NCI-H526 (cell line): ENCODE measurements around the gene TMEM240.
"Not testable (repeated sequence)": the region's sequence is repeated elsewhere in the genome, so short reads cannot be mapped to it uniquely, and the experiment has no call there.

Experiments
- DNase-seq, 2 experiments: peaks; one replicate each; lab custom pipeline; 2025; lab: John Stamatoyannopoulos, UW

Gene TMEM240

GRCh38 chr1:1540818-1541628 is 599 bp upstream of the TMEM240 start:
- no peak for DNase-seq

- peak in 1 of 2 experiments; percentile 51 for DNase-seq
Measured at GRCh38 chr1:1539310-1540089, 924 bp downstream of the TMEM240 start.

- DNase-seq: no peak
Measured at GRCh38 chr1:1538989-1539309, 1.5 kb downstream of the TMEM240 start.

- no peak for DNase-seq
Measured at GRCh38 chr1:1538334-1538733, 2.1 kb downstream of the TMEM240 start.

GRCh38 chr1:1537626-1538250 is 2.7 kb downstream of the TMEM240 start:
- DNase-seq: no peak

GRCh38 chr1:1536938-1537546 is 3.4 kb downstream of the TMEM240 start:
- DNase-seq: no peak

- no peak for DNase-seq
Measured at GRCh38 chr1:1536019-1536937, 4.1 kb downstream of the TMEM240 start.

- DNase-seq: no peak
Measured at GRCh38 chr1:1535201-1536018, 5.0 kb downstream of the TMEM240 start.

GRCh38 chr1:1534401-1535154 is 5.8 kb downstream of the TMEM240 start:
- no peak for DNase-seq

- DNase-seq: not testable (repeated sequence)
Measured at GRCh38 chr1:1533894-1534291, 6.5 kb downstream of the TMEM240 start.

GRCh38 chr1:1533176-1533893 is 7.1 kb downstream of the TMEM240 start:
- not testable (repeated sequence) for DNase-seq

GRCh38 chr1:1531947-1532346 is 8.5 kb downstream of the TMEM240 start:
- no peak for DNase-seq

- DNase-seq: no peak
Measured at GRCh38 chr1:1529936-1530335, 10.5 kb downstream of the TMEM240 start.

- no peak for DNase-seq
Measured at GRCh38 chr1:1529321-1529720, 11.1 kb downstream of the TMEM240 start.

- DNase-seq: no peak
Measured at GRCh38 chr1:1528301-1529267, 11.8 kb downstream of the TMEM240 start.

- no peak for DNase-seq
Measured at GRCh38 chr1:1527092-1527816, 13.2 kb downstream of the TMEM240 start.

- not testable (repeated sequence) for DNase-seq
Measured at GRCh38 chr1:1526476-1526875, 13.9 kb downstream of the TMEM240 start.
